HEK293 (cell line): ENCODE data around the gene MYL7.

Source experiments
- CTCF ChIA-PET: fragments of 350-600 bp; formaldehyde crosslinking; extraction: SDS; loops from one replicate; lab custom pipeline; 2021; ENCODE audit warnings: antibody characterized with exemption; lab: Yijun Ruan, JAX
- POLR2A ChIA-PET: fragments of 300-600 bp; formaldehyde crosslinking; extraction: SDS; loops from one replicate; lab custom pipeline; 2020; ENCODE audit warnings: antibody characterized with exemption, inconsistent platforms; lab: Yijun Ruan, JAX
- H3K27ac ChIP-seq: fragments of 200-500 bp; sonication (Bioruptor generic); 2 replicates; pipeline ENCODE4 v1.5.1; 2014; ENCODE audit warnings: low read depth, low read length, control low read depth, inconsistent platforms; ENCODE audit errors: extremely low read depth
- H3K36me3 ChIP-seq, 2 experiments: fragments of 200-500 bp in 1 of 2; sonication (Bioruptor generic) in 1 of 2; 1 replicate in 1 of 2; 2 replicates in 1 of 2; pipeline ENCODE4 v1.5.1; 2014 to 2017; ENCODE audit warnings: inconsistent platforms in 2 of 2, low read length in 2 of 2; ENCODE audit not compliant: control insufficient read depth in 2 of 2, insufficient read depth in 1 of 2
- H3K4me1 ChIP-seq: fragments of 200-500 bp; sonication (Bioruptor generic); 2 replicates; pipeline ENCODE4 v1.5.1; 2014; ENCODE audit warnings: mild to moderate bottlenecking, low read length, inconsistent platforms; ENCODE audit not compliant: control insufficient read depth, insufficient read depth
- H3K4me3 ChIP-seq: 2 replicates; pipeline ENCODE4 v1.5.1; 2011; ENCODE audit warnings: low read depth, mild to moderate bottlenecking, control low read depth, low read length, moderate library complexity
- H3K9me3 ChIP-seq: fragments of 200-500 bp; sonication (Bioruptor generic); 2 replicates; pipeline ENCODE4 v1.5.1; 2014; ENCODE audit warnings: low read depth, low read length, inconsistent platforms; ENCODE audit not compliant: control insufficient read depth, insufficient read depth
- BCL11B ChIP-seq: fragments of 450-650 bp; formaldehyde crosslinking; IDR thresholded peaks from 2 replicates; pipeline ENCODE4 v1.5.1; 2016; ENCODE audit warnings: low read depth, missing biosample characterization, missing genetic modification characterization
- GLIS2 ChIP-seq: fragments of 450-650 bp; formaldehyde crosslinking; IDR thresholded peaks from 2 replicates; pipeline ENCODE4 v1.5.1; 2016; ENCODE audit warnings: missing biosample characterization, missing genetic modification characterization
- MZF1 ChIP-seq: fragments of 450-650 bp; formaldehyde crosslinking; IDR thresholded peaks from 2 replicates; pipeline ENCODE4 v1.5.1; 2017; ENCODE audit warnings: missing biosample characterization, missing genetic modification characterization, borderline replicate concordance
- ZFP69B ChIP-seq: fragments of 450-650 bp; formaldehyde crosslinking; IDR thresholded peaks from 2 replicates; pipeline ENCODE4 v1.5.1; 2016; ENCODE audit warnings: missing biosample characterization, missing genetic modification characterization
- ZNF221 ChIP-seq: fragments of 450-650 bp; formaldehyde crosslinking; IDR thresholded peaks from 2 replicates; pipeline ENCODE4 v1.5.1; 2017; ENCODE audit warnings: missing biosample characterization, missing genetic modification characterization, borderline replicate concordance
- ZNF26 ChIP-seq: fragments of 450-650 bp; formaldehyde crosslinking; IDR thresholded peaks from 2 replicates; pipeline ENCODE4 v1.5.1; 2016; ENCODE audit warnings: missing biosample characterization, missing genetic modification characterization
- ZNF266 ChIP-seq: fragments of 450-650 bp; formaldehyde crosslinking; IDR thresholded peaks from 2 replicates; pipeline ENCODE4 v1.5.1; 2016; ENCODE audit warnings: missing biosample characterization, missing genetic modification characterization, low read depth
- ZNF280D ChIP-seq: fragments of 450-650 bp; formaldehyde crosslinking; IDR thresholded peaks from 2 replicates; pipeline ENCODE4 v1.5.1; 2016; ENCODE audit warnings: missing biosample characterization, missing genetic modification characterization
- ZNF324 ChIP-seq: fragments of 450-650 bp; formaldehyde crosslinking; IDR thresholded peaks from 2 replicates; pipeline ENCODE4 v1.5.1; 2016; ENCODE audit warnings: missing biosample characterization, missing genetic modification characterization
- ZNF404 ChIP-seq: fragments of 450-650 bp; formaldehyde crosslinking; IDR thresholded peaks from 2 replicates; pipeline ENCODE4 v1.5.1; 2017; ENCODE audit warnings: missing biosample characterization, missing genetic modification characterization
- ZNF433 ChIP-seq: fragments of 450-650 bp; formaldehyde crosslinking; IDR thresholded peaks from 2 replicates; pipeline ENCODE4 v1.5.1; 2016; ENCODE audit warnings: missing biosample characterization, missing genetic modification characterization, low read depth
- ZNF530 ChIP-seq: fragments of 450-650 bp; formaldehyde crosslinking; IDR thresholded peaks from 2 replicates; pipeline ENCODE4 v1.5.1; 2016; ENCODE audit warnings: low read depth, missing biosample characterization, missing genetic modification characterization
- ZNF600 ChIP-seq: fragments of 450-650 bp; formaldehyde crosslinking; IDR thresholded peaks from 2 replicates; pipeline ENCODE4 v1.5.1; 2016; ENCODE audit warnings: missing biosample characterization, missing genetic modification characterization
- ZNF623 ChIP-seq: fragments of 450-650 bp; formaldehyde crosslinking; IDR thresholded peaks from 2 replicates; pipeline ENCODE4 v1.5.1; 2016; ENCODE audit warnings: missing biosample characterization, missing genetic modification characterization
- ZNF629 ChIP-seq: fragments of 450-650 bp; formaldehyde crosslinking; IDR thresholded peaks from 2 replicates; pipeline ENCODE4 v1.5.1; 2017; ENCODE audit warnings: missing biosample characterization, missing genetic modification characterization
- ZNF843 ChIP-seq: fragments of 450-650 bp; formaldehyde crosslinking; IDR thresholded peaks from 2 replicates; pipeline ENCODE4 v1.5.1; 2016; ENCODE audit warnings: missing biosample characterization, missing genetic modification characterization
- TF ChIP-seq, protein P1 (sequence below): fragments of 450-650 bp; formaldehyde crosslinking; IDR thresholded peaks from 2 replicates; pipeline ENCODE4 v1.5.1; 2016; ENCODE audit warnings: missing biosample characterization, missing genetic modification characterization
- TF ChIP-seq, protein P2 (sequence below): fragments of 450-650 bp; formaldehyde crosslinking; IDR thresholded peaks from 2 replicates; pipeline ENCODE4 v1.5.1; 2016; ENCODE audit warnings: missing biosample characterization, missing genetic modification characterization, borderline replicate concordance

MYL7 gene

GRCh38 chr7:44149571-44150465 lies 8.7 kb upstream of the MYL7 start (continued):
- TF ChIP-seq ZNF280D (tag by site-specific recombination) (no peak), MZF1 (tag by site-specific recombination) (no peak), ZNF404 (tag by site-specific recombination) (no peak)
- TF ChIP-seq, protein P1, sequence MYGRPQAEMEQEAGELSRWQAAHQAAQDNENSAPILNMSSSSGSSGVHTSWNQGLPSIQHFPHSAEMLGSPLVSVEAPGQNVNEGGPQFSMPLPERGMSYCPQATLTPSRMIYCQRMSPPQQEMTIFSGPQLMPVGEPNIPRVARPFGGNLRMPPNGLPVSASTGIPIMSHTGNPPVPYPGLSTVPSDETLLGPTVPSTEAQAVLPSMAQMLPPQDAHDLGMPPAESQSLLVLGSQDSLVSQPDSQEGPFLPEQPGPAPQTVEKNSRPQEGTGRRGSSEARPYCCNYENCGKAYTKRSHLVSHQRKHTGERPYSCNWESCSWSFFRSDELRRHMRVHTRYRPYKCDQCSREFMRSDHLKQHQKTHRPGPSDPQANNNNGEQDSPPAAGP (tag by site-specific recombination), result no peak

GRCh38 chr7:44148961-44149536 lies 7.9 kb upstream of the MYL7 start:
- H3K9me3 ChIP-seq, result no peaks in the 10 kb centered on the region
- no peak overlapping the region for H3K4me3 ChIP-seq
- H3K36me3 ChIP-seq, result no peaks in the 10 kb centered on the region
- no peaks in the 10 kb centered on the region for H3K4me1 ChIP-seq
- ChIA-PET CTCF (interaction anchor here (1.0 kb wide), 1 partner anchor 18 kb away, joined by 3 read pairs; no protein-coding TSS in a partner anchor), POLR2A (no interaction called here)
- H3K27ac ChIP-seq, result no peak overlapping the region
- TF ChIP-seq ZFP69B (tag by site-specific recombination) (no peak), ZNF629 (tag by site-specific recombination) (no peak), BCL11B (tag by site-specific recombination) (no peak), GLIS2 (tag by site-specific recombination) (no peak), ZNF221 (no peak), ZNF280D (tag by site-specific recombination) (no peak), ZNF324 (tag by site-specific recombination) (no peak), ZNF600 (tag by site-specific recombination) (no peak), ZNF433 (no peak), ZNF843 (no peak), ZNF530 (tag by site-specific recombination) (no peak), ZNF26 (tag by site-specific recombination) (no peak), ZNF623 (tag by site-specific recombination) (no peak), ZNF266 (no peak)
- TF ChIP-seq, protein P2, sequence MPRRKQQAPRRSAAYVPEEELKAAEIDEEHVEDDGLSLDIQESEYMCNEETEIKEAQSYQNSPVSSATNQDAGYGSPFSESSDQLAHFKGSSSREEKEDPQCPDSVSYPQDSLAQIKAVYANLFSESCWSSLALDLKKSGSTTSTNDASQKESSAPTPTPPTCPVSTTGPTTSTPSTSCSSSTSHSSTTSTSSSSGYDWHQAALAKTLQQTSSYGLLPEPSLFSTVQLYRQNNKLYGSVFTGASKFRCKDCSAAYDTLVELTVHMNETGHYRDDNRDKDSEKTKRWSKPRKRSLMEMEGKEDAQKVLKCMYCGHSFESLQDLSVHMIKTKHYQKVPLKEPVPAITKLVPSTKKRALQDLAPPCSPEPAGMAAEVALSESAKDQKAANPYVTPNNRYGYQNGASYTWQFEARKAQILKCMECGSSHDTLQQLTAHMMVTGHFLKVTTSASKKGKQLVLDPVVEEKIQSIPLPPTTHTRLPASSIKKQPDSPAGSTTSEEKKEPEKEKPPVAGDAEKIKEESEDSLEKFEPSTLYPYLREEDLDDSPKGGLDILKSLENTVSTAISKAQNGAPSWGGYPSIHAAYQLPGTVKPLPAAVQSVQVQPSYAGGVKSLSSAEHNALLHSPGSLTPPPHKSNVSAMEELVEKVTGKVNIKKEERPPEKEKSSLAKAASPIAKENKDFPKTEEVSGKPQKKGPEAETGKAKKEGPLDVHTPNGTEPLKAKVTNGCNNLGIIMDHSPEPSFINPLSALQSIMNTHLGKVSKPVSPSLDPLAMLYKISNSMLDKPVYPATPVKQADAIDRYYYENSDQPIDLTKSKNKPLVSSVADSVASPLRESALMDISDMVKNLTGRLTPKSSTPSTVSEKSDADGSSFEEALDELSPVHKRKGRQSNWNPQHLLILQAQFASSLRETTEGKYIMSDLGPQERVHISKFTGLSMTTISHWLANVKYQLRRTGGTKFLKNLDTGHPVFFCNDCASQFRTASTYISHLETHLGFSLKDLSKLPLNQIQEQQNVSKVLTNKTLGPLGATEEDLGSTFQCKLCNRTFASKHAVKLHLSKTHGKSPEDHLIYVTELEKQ (tag by site-specific recombination), result no peak
